Heart left ventricle (tissue), 16 donors: ENCODE results near the gene PLIN1. TPM values are rescaled to one million over a fixed set of nuclear protein-coding genes. Genes with fewer than 3 reads are reported as not detected.

Experiments
- ATAC-seq, 4 donors: fragments of 200-7000 bp; cut with Tn5 transposase; one replicate each; pipeline ENCODE4 v1.9.1; 2020 to 2022; ENCODE audit warnings: moderate library complexity in 4 of 4, mild to moderate bottlenecking in 3 of 4, moderate number of reproducible peaks in 1 of 4
- DNase-seq, 5 donors: peaks; one replicate each; pipeline ENCODE4 v3.0.0-alpha.2; 2020
- H3K27ac ChIP-seq, 12 donors: fragments of 200-600 bp; sonication (generic) in 4 of 12; one replicate each; pipeline versions ENCODE4 v1.5.0 to v1.8.0; 2016 to 2022; ENCODE audit warnings: mild to moderate bottlenecking in 2 of 12
- H3K27me3 ChIP-seq, 9 donors: fragments of 200-600 bp; sonication (generic) in 2 of 9; one replicate each; pipeline versions ENCODE4 v1.5.1 to v1.8.0; 2016 to 2022; ENCODE audit warnings: mild to moderate bottlenecking in 3 of 9
- H3K36me3 ChIP-seq, 9 donors: fragments of 200-600 bp; sonication (generic) in 2 of 9; one replicate each; pipeline versions ENCODE4 v1.5.0 to v1.8.0; 2018 to 2022; ENCODE audit warnings: mild to moderate bottlenecking in 2 of 9
- H3K4me1 ChIP-seq, 12 donors: fragments of 200-600 bp; sonication (generic) in 4 of 12; one replicate each; pipeline versions ENCODE4 v1.5.0 to v1.8.0; 2016 to 2022; ENCODE audit warnings: mild to moderate bottlenecking in 3 of 12
- H3K4me3 ChIP-seq, 12 donors: fragments of 200-600 bp; sonication (generic) in 4 of 12; one replicate each; pipeline versions ENCODE4 v1.5.0 to v1.8.0; 2017 to 2022; ENCODE audit warnings: mild to moderate bottlenecking in 9 of 12, moderate library complexity in 4 of 12
- H3K9me3 ChIP-seq, 12 donors: fragments of 200-600 bp; sonication (generic) in 4 of 12; one replicate each; pipeline versions ENCODE4 v1.5.0 to v1.8.0; 2016 to 2022; ENCODE audit warnings: mild to moderate bottlenecking in 1 of 12
- POLR2A ChIP-seq, 2 donors: fragments of 450-650 bp; IDR thresholded peaks; one replicate each; pipeline ENCODE4 v1.6.1; 2017; ENCODE audit warnings: antibody characterized with exemption in 2 of 2, mild to moderate bottlenecking in 2 of 2, moderate library complexity in 2 of 2
- WGBS, 4 donors: extraction: QIAGEN DNeasy Blood & Tissue Kit in 2 of 4; methylation state at CpG; one replicate each; pipeline versions ENCODE4 v1.1.5 to v1.1.7; 2013 to 2018; 5-methylcytosine and 5-hydroxymethylcytosine counted together
- intact Hi-C, 10 donors: fragments of 100-400 bp; cut with DNase I; formaldehyde crosslinking; loops; one replicate each; pipeline versions ENCODE4 v1.11.1 to v1.14.2; 2022
- polyA plus RNA-seq, 2 donors: library from polyadenylated mRNA; stranded (reverse); fragments of 200-250 nt; gene quantifications; one replicate each; pipeline ENCODE4 v1.2.3, GENCODE V29; 2013
- total RNA-seq, 9 donors: library from RNA; depleted of rRNA in 2 of 9; stranded (reverse); fragments of >200 nt in 2 of 9; fragmentation: NEBNext Ultra II Directional in 3 of 9; extraction: Animal tissue kit (Norgen Biotek cat#: 25700) in 3 of 9; gene quantifications; one replicate each; pipeline versions ENCODE4 v1.1.0 to v1.2.4, GENCODE V29; 2016 to 2023
- TF ChIP-seq, protein P1 (sequence below), 12 donors: fragments of 200-600 bp; sonication (generic) in 4 of 12; IDR thresholded peaks; one replicate each; pipeline versions ENCODE4 v1.5.0 to v1.8.0; 2018 to 2022; ENCODE audit warnings: antibody characterized with exemption in 12 of 12, mild to moderate bottlenecking in 5 of 12
- donor health status: ischemic (EF 13 %, LVEDD 7.1; RV severe dilation, severe dysfunction).
- donor health status: healthy with polysubstance abuse.
- donor health status: DM: no; HTN: yes; CAD: no.
- donor health status: DM: no; HTN: no; CAD: no.
- donor health status: ischemic (EF 25% LVEDD 6.9; RV normal size, moderate dysfunction).
- donor health status: ischemic (EF 25% LVEDD 5.7; RV mildly dilated, moderate dysfunction).
- donor health status: healthy.
- donor health status: DM: yes; HTN: yes; CAD: no.
- donor health status: ischemic (EF 35%, LVEDD 5.7; RV mildly dilated, moderate dysfunction).
- donor health status: nonischemic (EF 11% LVEDD 7.7; RV severe dilation, severe dysfunction).
- donor health status: DM: yes; HTN: yes; CAD: no.
- donor health status: PGD.
- donor health status: ischemic (EF 29% LVEDD 5.4; RV normal size, mild dysfunction).
- donor health status: nonischemic (EF 23%, LVEDD 6.1; RV moderate dilation, normal function).

Gene PLIN1
- total and polyA plus RNA-seq, 11 donors, result 0.28 to 143 (median 4.0) TPM

DNA sequence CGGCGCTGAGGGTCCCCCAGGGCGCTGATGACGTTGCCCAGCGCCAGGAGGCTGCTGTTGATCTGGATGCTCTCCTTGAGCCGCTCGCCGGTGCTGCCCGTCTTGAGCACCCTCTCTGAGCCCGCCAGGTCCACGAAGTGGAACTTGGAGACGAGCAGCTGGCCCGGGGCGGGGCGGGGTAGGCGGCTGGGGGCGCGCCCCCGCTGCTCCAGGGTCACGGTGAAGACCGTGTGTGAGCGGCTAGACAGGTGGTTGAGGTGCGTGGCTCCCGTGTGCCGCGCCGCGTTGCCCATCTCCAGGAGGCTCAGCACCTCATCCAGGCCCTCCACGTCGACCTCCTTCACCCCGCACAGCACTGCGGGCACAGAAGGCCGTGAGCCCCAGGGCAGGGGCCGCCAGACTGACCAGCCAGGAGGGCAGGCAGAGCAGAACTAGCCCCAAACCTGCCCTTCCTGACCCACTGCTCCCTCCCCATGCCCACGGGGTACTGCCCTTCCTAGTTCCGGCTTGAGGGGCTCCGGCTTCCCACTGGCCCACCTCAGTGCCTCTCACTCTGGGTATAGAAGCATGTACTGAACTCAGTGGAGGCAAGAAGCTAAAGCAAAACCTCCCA lies 30.0 kb downstream of the PLIN1 start:
- 96 to 97% (median 97%) methylated on average over 6 to 37 of the region's 37 CpGs for WGBS, 4 donors
- peaks cover 0 to 9% (median 0%) of the 10 kb centered on the region in 12 donors for H3K4me1 ChIP-seq
- intact Hi-C loops, result loop anchor here in 2 of 10 donors (5.0 to 10.0 kb wide), 2 partner anchors 93 to 96 kb away; no protein-coding TSS in a partner anchor
- ATAC-seq (no peak), DNase-seq (peak in 2 of 5 donors; percentile 15 to 43)
- H3K27me3 ChIP-seq, result peaks cover 0 to under 1% (median 0%) of the 10 kb centered on the region in 9 donors
- H3K27ac ChIP-seq, result no peak overlapping the region
- TF ChIP-seq, protein P1, sequence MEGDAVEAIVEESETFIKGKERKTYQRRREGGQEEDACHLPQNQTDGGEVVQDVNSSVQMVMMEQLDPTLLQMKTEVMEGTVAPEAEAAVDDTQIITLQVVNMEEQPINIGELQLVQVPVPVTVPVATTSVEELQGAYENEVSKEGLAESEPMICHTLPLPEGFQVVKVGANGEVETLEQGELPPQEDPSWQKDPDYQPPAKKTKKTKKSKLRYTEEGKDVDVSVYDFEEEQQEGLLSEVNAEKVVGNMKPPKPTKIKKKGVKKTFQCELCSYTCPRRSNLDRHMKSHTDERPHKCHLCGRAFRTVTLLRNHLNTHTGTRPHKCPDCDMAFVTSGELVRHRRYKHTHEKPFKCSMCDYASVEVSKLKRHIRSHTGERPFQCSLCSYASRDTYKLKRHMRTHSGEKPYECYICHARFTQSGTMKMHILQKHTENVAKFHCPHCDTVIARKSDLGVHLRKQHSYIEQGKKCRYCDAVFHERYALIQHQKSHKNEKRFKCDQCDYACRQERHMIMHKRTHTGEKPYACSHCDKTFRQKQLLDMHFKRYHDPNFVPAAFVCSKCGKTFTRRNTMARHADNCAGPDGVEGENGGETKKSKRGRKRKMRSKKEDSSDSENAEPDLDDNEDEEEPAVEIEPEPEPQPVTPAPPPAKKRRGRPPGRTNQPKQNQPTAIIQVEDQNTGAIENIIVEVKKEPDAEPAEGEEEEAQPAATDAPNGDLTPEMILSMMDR (IDR thresholded peaks at IDR 0.05), result no peak
- TF ChIP-seq POLR2A (IDR thresholded peaks at IDR 0.05), result no peak
- H3K9me3 ChIP-seq, result no peaks in the 10 kb centered on the region
- H3K4me3 ChIP-seq, result no peak overlapping the region
- H3K36me3 ChIP-seq, result peaks cover 0 to 10% (median 0%) of the 10 kb centered on the region in 9 donors

DNA sequence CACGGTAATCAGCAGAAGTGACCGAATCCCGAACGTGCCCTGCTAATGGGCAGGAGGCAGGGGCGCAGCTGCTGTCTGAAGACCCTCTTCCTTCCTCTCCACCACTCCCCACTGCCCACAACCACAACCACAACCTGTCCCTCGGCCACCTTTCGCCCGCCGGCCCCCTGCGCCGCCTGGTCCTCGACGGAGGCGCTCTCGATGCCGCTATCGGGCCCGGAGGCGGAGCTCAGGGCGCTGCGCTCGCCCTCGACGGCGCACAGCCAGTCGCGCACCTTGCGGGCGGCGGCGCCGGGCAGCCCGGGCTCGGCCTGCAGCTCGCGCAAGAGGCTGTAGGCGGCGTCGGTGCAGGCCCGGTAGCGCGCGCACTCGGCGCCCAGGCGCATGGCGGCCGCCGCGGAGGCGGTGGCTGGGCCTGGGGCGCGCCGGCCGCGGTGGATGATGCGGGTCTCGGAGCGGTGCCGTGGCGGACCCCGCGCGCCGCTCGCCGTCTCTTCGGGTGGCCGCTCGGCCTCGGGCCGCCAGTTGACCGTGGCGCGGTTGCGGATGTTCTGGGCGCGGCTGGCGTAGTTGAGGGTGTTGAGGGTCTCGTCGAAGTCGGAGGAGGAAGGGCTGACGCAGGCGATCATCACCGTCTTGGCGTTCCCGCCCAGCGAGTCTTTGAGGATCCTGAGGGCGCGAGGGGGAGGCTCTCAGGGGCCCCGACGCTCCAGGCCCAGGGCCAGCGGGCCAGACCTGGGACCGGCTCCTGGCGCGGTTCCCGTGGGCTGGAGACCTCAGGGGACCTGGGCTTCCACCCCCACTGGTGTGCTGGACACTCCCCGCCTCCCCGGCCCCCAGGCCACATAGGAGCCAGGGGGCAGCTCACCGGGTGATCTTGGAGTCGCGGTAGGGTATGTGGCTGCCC lies 30.8 kb downstream of the PLIN1 start:
- DNase-seq, result peak in 2 of 5 donors; percentile 15 to 42
- no peak for TF ChIP-seq POLR2A (IDR thresholded peaks at IDR 0.05)
- TF ChIP-seq, protein P1 (IDR thresholded peaks at IDR 0.05), result no peak
- 82 to 89% (median 86%) methylated on average over 61 to 102 of the region's 102 CpGs for WGBS, 4 donors

DNA sequence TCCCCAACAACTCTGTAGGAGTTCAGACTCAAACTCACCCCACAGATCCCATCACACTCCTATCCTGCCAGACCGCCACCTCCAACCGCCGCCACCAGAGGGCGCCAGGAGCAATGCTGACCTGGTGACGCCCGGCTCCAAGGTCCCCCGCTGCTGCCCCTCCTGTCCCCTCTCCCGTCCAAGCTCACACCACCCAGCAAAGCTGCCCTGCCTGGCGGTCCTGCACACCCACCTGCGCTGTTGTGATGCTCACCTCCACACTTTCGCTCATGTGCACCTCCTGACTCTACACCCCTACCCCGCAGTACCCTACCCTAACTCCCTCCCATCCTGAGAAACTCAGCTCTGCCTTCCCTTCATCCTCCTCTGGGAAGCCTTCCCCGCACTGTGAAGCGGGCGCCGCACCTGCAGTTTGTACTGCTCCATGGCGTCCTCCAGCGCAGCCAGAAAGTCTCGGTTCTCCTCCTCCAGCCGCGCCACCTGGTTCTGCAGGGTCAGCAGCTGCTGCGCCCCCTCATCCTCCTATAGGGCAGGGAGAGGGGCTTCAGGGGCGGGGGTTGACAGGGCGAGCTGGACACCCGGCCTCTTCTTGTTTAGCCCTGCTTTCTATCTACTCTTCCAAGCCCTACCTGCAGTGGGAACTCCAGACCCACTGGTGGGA lies 31.8 kb downstream of the PLIN1 start:
- ATAC-seq (peak; percentile 43 to 71 (median 62)), DNase-seq (peak; percentile 72 to 90 (median 75))
- no peaks in the 10 kb centered on the region for H3K9me3 ChIP-seq
- intact Hi-C loops, result loop anchor here in 2 of 10 donors (5.0 to 10.0 kb wide), 2 partner anchors 95 to 97 kb away; no protein-coding TSS in a partner anchor
- WGBS, 4 donors, result 49 to 51% (median 50%) methylated on average over 25 of the region's 25 CpGs
- H3K27ac ChIP-seq, result no peak overlapping the region
- TF ChIP-seq, protein P1 (IDR thresholded peaks at IDR 0.05), result peak; percentile 71 to 92 (median 77)
- no peak for TF ChIP-seq POLR2A (IDR thresholded peaks at IDR 0.05)
- H3K4me3 ChIP-seq, result no peak overlapping the region
- H3K36me3 ChIP-seq, result peaks cover 0 to 17% (median 0%) of the 10 kb centered on the region in 9 donors
- H3K4me1 ChIP-seq, result peaks cover 0 to 9% (median 0%) of the 10 kb centered on the region in 12 donors
- H3K27me3 ChIP-seq, result no peaks in the 10 kb centered on the region

More for the DNA sequence above, 30.8 kb downstream of the PLIN1 start:
- Histone ChIP-seq H3K4me3 (no peak overlapping the region), H3K4me1 (peaks cover 0 to 9% (median 0%) of the 10 kb centered on the region in 12 donors), H3K27ac (no peak overlapping the region), H3K27me3 (no peaks in the 10 kb centered on the region), H3K36me3 (peaks cover 0 to 11% (median 0%) of the 10 kb centered on the region in 9 donors), H3K9me3 (no peaks in the 10 kb centered on the region)
- no peak for ATAC-seq
- intact Hi-C loops, result loop anchor here in 2 of 10 donors (5.0 to 10.0 kb wide), 2 partner anchors 94 to 96 kb away; no protein-coding TSS in a partner anchor
